CD4-positive, alpha-beta T cell treated with Interferon gamma for 1 hour (primary cell): ENCODE results near the gene OGFOD2.

Experiments used
- DNase-seq: peaks from one replicate; pipeline ENCODE4 v3.0.0-alpha.2; 2020

OGFOD2 gene

DNA sequence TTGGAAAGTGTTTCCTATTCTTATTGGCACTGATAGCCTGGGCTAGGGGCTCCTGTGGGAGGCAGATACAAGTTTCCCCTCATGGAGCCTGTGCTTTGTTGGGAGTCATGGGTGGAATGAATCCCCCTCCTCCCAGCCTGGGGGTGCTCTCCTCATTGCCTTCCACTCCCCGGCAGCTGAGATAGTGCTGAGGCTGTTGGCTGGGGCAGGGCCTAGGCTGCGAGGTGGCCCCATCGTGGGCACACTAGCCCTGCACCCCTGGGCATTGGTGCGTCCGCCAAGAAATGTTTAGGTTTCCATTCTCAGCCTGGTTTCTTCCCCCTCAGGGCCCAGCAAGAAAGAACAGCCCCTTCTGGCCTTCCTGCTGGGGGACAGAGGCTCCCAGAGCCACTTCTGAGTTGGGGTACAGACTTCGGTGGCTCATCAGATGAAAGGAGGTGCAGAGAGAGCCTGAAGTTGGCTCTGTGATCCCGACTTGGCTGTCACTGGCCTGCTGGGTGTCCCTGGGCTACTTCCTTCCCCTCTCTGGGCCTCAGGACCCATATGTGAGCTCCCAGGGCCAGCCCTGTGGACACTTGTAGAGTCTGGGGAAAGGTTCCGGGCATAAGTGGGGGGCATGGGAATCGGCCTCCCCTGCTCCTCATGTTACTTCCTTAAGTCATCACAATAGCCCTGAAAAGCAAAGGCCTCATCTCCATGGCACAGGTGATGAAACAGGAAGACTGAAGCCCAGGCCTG is 2.8 kb downstream of the OGFOD2 start:
- no peak for DNase-seq

DNA sequence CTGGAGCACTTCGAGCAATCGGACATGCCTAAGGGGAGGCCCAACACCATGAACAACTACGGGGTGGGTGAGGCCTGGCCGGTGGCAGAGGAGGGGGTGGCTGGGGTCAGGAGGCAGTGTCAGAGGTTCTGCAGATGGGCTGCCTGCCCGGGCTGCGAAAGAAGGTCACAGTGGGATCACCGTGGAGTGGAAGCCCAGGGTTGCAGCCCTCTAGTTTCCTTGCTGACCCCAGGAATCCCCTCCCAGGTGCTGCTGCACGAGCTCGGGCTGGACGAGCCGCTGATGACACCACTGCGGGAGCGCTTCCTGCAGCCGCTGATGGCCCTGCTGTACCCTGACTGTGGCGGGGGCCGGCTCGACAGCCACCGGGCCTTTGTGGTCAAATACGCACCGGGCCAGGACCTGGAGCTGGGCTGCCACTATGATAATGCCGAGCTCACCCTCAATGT is 3.5 kb downstream of the OGFOD2 start:
- no peak for DNase-seq

DNA sequence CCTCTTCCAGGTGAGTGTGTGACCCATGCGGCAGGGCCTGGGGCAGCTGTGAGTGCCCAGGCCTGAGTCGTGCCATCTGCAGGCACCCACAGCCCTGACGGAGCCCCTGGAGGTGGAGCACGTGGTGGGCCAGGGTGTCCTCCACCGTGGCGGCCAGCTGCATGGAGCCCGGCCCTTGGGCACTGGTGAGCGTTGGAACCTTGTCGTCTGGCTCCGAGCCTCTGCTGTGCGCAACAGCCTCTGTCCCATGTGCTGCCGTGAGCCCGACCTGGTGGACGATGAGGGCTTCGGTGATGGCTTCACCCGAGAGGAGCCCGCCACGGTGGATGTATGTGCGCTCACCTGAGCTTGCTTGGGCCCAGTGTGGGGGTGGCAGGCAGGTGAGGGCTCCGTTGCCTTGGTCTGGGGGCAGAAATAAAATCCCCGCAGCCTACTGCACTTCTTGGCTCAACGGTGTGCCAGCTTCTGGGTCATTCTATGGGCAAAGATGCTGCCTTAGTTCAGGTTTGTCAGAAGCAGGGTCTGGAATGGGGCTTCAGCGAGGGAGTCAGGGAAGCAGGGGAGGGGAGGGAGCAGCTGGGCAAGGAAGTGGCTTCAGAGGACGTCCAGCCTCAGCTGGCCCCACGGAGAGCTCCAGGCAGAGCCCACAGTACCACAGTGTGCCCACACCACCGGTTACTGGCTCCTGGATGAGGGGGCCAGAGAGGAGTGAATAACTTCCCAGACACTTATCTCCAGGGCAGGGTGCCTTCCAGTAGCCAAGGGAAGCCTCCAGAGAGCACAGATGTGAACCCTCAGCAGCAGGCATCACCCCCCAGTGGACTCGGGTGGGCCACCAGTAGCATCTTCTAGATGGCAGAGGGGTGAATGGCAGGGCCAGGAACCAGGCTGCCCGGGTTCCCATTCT is 4.2 kb downstream of the OGFOD2 start:
- no peak for DNase-seq

DNA sequence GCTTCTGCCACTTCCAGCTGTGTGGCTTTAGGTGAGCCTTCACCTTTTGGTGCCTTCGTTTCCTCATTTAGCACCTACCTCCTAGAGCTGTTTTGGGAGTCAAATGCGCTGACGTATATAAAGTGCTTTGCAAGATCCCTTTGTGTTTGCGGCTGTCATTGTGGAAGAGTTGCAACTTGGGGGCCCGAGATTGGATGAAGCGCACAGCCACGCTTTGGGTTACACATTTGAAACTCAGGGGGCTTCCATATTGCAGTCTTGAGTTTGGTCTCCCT is 4.8 kb downstream of the OGFOD2 start:
- no peak for DNase-seq

DNA sequence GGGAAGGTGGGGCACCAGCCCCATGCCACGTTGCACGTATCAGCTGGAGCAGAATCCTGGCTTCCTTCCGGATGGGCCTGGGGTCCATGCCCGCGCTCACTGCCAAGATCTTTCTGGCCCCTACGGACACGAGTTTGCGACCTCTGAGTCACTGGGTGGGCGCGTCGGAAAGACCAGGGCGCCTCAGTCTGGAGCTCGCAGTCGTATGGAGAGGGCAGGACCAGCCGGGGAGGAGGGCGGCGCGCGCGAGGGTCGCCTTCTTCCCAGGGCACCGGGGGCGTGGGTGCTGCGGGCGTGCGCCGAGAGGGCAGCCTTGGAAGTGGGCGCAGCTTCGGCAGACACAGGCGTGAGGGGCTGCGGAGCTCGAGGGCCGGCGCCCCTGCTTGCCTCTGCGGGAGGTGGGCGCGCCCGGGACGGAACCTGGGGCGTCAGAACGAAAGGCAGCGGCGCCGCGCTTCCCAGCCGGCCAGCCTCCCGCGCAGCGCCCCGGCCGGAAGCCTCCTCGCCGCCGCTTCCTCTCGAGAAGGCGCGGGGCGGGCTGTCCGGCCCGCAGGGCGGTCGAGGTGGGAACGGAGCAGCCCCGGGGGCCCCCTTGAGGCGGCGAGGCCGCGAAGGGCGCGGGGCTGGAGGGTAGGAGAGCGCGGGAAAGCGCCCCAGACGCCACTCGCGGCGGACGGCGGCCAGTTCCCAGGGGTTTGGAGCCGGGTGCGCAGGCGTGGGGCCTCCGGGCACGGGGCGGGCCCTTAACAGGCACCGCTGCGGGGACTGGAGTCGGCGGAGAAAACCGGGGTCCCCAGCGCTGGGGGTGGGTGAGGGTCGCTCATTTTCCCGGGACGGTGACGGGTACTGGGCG is 5.4 kb downstream of the OGFOD2 start, which contains the start of gene ARL6IP4:
ARL6IP4 (plus strand) TSS at position 499 of the 853 bp plus-strand sequence. CDS start 459 bp downstream, outside the sequence.
- DNase-seq: peak; percentile 55

DNA sequence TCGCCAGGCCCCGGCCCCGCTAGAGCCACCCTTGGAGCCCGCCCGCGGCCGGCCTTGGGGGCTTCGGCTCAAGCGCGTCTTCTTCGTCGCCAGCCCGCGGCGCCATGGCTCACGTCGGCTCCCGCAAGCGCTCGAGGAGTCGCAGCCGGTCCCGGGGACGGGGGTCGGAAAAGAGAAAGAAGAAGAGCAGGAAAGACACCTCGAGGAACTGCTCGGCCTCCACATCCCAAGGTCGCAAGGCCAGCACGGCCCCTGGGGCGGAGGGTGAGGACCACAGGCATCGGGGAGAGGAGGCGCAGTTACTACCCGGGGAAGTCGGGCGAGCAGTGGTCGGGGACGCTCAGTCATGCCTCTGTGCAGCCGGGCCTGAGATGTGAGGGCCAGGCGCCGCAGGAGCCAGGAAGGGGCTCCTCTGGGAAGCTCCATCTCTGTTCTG is 6.0 kb downstream of the OGFOD2 start:
- no peak for DNase-seq

DNA sequence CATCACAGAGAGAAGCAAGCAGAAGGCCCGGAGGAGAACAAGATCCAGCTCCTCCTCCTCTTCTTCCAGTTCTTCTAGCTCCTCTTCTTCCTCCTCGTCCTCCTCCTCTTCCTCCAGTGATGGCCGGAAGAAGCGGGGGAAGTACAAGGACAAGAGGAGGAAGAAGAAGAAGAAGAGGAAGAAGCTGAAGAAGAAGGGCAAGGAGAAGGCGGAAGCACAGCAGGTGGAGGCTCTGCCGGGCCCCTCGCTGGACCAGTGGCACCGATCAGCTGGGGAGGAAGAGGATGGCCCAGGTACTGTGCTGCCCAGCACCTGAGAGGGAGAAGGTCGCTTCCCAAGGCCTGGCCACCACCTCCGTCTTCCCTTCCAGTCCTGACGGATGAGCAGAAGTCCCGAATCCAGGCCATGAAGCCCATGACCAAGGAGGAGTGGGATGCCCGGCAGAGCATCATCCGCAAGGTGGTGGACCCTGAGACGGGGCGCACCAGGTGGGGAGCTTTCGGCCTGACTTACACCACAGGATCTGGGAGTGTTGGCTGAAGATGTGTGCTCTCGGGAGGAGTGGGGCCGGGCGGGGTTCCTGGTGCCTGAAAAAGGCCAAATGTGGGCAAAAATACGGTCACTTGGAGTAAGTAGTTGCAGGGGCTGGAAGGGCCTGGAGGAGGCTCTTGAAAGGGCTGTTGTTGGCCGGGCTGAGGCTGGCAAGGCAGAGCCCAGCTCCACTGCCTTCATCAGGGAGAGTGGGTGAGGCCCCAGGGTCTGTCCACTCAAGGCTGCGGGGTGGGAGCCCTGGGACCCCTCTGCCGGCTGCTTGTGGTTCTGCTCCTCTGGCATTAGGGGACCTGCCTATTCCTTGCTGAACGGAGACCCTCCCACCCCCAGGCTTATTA is 6.8 kb downstream of the OGFOD2 start:
- DNase-seq: no peak

DNA sequence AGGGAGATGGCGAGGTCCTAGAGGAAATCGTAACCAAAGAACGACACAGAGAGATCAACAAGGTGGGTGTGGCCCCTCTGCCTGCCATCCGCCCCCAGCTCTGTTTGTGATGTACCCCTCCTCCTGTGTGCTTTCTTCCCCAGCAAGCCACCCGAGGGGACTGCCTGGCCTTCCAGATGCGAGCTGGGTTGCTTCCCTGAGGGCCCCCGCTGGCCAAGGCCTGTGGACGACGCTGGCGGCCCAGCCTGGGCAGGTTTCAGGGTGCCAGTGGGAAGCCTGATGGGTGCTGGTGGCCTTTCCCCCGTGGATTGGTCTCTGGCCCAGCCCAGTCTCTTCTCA is 7.4 kb downstream of the OGFOD2 start:
- DNase-seq: no peak

DNA sequence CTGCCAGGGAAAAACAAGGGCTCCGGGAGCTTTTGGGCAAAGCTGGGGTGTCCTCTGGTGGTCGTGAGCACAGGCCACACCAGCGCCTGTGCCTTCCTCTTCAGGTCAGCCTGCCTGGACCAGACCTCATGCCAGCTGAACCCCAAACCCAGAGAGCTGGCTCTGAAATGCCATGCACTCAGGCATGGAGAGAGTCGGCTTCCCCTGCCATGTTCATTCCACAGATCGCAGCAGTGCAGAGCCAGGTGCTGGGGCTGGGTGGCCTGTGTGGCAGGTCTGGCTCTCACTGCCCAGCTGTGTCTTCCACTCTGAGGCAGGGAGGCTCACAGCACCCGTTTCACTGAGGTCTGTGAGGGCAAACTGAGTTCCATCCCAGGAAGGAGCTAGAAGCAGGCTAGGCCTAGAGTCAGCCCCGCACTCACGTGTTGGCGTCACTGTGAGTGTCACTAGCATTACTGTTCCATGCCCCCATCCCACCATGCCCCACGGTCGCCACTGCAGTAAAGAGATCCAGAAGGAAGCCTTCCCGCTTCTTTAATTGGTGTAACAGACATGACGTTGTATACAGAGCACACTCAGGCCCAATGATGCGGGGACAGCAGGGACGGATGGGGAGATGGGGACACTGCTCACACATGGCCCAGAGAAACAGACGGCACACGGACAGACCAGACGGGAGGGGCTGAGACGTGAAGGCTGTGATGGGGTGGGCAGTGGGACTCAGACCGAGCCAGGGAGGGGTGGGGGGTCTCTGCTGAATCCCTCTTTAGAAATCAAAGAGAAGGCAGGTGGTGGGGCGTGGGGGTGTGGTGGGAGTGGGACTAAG is 8.1 kb downstream of the OGFOD2 start:
- no peak for DNase-seq

DNA sequence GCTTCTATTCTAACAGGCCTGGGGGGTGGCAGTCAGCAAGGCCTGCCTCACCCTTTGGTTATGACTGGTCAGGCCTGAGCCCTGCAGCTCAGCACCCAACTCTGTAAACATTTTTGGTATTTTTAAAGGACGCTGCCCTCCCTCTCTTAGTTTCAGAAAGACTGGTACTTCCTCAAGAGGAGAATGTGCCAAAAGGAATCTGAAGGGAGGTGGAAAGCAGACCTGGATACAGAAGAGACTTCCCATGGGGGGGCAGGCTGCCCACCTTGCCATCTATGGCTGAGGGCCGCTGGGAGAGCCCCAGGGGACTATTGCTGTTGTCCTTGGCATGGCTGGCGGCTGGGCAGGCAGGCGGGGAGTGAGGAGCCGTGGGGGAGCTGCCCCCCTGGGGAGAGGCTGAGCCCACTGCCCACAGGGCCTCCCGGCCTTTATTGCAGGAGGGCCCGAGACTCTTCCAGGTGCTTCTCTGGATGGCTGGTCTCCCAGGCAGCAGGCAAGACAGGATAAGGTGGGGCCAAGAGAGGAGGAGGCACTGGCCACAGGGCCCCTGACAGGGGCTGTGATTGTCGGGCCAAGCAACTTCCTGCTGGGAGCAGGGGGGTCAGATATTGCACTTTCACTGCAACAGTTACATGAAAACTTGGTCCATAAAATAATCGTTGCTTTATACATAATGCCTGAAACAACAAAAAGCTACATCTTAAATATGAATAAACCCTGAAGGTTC is 8.9 kb downstream of the OGFOD2 start:
- DNase-seq: no peak

DNA sequence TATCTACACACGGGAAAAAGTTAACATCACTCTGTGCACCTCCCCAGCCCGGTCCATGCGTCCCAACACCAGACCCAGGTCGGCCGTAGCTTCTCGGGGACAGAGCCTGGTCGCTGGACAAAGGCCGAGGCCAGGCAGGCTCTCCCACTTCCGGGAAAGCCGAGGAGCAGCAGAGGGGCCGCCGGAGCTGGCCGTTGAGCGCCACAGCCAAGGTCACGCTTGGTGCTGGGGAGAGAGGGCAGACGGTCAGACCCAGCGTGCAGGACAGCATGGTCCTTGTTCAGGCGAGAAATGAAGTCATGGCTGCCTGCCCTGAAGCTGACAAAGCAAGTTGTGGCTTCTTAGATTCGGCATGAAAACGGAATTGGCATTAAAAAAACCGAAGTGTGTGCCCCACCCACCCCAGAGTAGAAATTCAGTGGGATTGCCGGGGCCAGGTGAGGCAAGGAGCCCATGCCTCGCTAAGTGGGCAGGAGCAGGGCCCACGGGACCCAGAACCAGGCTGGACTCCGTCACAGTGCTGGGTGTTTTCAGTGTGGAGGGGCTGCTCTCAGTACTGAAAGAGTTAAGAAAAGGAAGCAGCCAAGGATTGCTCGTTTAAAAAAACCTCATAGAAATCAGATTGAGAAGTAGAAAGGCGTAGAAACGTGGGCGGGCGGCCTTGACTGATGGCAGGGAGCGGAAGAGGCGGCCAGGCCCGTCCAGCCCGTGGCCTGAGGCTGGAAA is 9.7 kb downstream of the OGFOD2 start:
- no peak for DNase-seq

DNA sequence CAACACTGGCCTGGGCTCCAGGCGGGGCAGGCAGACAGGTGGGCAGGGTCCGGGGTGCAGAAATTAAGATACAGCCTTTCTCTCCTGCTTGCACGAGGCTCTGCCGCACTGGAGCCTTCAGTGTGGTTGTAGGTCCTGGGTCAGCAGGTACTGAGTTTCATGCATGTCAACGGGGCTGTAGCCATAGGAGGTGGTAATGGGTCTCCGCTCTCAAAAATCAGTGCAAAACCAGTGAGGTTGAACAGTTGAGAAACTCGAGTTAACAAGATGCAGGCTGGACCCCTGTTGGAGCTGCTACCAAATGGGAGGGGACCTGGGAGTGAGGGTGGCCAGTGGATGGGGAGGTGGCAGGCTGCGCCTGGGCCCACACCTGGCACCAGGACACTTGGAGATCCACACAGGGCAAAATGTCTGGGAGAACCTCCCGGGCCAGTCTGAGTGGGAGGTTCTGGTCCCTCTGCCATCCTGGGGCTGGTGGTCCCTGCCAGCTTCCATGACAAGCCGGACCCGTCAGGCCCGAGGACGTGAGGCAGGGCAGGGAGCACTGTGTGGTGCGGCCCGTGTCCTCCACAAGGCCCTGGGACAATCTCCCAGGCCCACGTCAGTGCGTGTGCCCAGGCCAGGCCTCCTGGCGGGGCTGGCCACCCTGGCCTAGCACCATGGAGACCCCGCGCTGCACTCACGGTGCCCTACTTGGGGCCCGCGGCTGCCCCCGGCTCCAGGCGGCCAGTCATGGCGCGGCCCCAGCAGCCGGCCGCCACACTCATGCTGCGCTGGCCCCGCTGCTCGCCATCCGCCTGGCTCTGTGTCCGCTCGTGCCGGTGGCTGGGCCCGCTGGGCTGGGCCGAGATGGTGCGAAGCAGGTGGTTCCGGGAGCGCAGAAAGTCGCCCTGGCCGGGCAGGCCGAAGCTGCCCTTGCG is 10.6 kb downstream of the OGFOD2 start:
- DNase-seq: no peak

DNA sequence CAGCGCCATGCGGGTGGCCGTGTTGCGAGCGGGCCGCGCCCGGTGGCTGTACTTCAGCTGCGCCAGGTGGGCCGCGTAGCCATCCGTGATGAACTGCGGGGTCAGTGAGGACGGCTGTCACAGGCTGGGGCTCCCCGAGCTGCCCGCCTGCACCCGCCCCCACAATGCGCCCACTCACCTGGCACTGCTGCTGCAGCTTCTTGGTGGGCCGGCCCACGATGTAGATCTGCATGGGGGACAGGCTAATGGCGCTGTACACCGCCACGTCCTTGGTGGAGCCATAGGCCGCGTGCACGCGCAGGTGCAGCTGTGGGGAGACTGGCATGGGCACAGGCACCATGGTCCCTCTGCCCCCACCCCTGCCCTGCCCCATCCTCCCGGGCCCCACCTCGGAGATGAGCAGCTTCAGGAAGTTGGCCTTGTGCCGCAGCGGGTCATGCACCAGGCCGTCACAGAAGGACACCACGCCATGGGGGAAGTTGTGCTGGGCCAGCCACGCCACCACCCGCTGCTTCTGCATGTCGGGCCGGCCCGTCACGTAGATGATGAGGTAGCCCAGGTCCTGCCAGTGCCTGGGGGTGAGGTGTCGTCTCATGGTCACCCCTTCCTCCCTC is 11.3 kb downstream of the OGFOD2 start:
- DNase-seq: no peak

DNA sequence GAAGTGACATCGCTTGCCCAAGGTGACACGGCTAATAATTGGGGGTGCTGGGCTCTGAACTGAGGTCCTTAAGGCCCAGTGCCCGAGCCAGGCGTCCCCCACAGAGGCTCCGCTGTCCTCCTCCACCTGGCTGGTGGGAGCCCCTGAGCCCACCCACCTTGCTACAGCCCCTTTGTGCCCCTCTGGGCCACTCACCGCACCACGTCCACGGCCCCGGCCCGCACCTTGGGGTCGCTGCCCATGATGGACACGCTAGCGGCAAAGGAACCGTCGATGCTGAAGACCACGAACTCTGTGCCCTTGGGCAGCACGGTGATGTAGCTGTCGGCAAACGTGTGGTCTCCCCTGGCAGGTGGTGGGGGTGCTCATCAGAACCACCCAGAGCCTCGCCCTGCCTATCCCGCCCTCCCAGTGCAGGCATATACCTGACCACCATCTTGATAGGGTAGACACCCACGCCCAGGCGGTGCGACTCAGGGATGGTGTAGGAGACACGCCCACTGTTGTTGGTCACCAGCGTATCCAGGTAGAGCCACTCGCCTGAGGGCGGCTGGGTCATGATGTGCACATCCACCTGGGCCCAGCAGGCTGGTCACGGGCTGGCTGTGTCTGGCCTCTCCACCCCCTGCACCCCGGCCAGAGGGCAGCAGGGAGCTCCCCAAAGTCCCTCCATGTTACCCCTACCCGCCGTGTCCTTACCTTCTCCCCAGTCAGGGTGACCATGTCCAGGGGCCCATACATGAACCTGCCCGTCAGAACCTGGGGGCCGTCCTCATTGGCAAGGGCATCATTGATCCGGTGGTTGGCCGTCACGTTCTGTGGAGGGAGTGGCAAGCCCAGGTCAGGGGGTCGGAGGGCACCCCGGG is 12.3 kb downstream of the OGFOD2 start:
- DNase-seq: no peak

DNA sequence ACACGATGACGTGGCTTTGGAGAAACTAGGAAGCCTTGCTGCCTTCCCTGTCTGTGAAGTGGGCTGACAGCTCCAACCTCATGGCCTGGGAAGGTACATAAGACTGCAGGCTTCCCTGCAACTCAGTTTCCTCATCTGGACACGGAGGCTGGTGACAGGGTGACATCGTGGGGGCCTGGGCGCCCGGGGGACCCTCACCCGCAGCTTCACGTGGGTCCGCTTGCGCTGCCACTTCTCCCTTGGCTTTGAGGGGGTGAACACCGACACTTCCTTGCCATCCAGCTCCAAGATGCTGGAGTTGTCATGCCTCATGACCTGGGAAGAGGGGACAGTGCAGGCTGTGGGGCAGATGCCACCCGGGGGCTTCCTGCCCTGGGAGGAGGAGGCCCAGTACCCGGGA is 13.0 kb downstream of the OGFOD2 start:
- DNase-seq: no peak

DNA sequence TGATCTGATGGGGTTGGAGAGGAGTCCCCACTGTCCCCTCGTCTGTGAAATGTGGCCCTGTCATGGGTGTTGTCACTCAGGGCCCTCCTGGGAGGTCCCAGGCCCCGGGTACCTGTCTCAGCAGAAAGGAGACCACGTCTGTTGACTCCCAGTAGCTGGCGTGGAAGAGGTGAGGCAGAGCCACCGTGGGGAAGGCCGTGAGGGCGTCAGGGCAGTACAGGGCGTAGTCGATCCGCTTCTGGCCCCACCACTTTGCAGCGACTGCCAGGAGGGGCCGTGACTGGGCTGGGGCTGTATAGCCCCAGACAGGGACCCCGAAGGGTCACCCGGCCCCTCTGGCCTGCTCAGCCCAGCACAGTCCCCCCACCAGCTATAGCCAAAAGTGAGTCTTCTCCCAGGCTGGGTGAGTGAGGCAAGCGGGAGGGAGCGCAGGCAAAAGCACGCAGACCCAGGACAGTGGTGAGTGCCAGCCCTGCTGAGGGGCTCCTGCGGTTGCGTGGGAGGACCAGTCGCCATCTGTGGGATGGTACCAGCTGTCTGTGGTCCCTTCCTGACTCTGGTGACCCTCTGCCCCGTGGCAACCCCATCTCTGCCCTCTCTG is 13.7 kb downstream of the OGFOD2 start:
- DNase-seq: no peak
